Kidney tubule cell (primary cell): ENCODE data around the gene PIR.

Source experiments
- DNase-seq: peaks from one replicate; pipeline ENCODE4 v3.0.0-alpha.2; 2018; ENCODE audit warnings: low spot score

Gene PIR

DNA sequence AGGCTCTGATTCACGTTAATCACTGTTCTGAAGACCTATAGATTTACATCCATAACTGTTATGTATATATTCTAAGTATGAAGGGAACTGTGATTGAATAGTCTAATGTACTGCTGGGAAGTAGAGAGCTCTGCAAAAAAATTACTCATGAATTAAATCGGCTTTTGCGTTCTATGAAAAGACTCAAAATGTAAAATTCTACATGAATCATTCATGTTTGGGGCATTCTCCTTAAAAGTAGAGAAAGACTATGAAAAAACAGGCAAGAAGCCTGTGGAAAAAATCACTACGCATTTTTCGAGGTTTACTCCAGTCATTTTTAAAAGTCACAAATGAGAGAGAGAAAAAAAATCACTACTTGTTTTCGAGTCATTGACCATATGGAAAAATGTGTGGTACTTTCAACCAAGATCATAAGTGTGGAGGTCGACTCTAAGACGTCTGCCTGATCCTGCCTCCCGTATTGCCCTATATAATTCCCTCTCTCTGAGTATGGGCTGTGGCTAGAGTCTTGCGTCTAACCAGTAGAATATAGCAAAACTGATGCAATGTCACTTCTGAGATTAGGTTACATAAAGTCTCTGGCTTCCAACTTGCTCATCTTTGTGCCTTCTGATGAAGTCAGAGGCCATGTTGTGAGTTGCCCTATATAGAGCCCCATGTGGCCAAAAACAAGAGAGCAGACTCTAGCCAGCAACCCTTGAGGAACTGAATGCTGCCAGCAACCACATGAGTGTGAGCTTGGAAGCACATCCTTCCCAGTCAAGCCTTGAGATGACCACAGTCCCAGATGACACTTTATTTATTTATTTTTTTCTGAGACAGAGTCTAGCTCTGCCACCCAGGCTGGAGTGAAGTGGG is 76.8 kb downstream of the PIR start:
- no peak for DNase-seq

- no peak for DNase-seq
These were observed 80.0 kb downstream of the PIR start for GRCh38 chrX:15413101-15413500.

DNA sequence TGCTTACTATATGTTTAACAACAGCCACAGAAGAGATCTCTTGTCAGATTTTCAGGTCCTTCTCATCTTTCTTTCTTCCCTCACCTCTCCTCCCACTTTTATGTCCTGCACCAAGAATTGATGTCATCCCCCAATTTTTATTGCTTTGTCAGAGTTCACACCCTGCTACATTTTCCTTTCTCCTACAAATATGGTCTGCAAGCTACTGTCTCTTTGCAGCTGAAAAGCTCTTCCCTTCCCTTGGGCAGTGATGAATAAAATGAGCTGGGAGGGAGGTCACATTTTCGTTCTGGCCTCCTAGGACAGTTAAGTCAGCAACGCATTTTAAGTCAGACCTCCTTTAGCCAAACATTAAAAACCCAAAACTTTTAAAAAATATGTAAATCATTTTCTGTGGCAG is 82.2 kb downstream of the PIR start:
- no peak for DNase-seq

GRCh38 chrX:15410430-15410829 is 82.7 kb downstream of the PIR start:
- no peak for DNase-seq

- DNase-seq, result no peak
These were observed 87.3 kb downstream of the PIR start for GRCh38 chrX:15405846-15406245.

GRCh38 chrX:15404401-15405096 is 88.6 kb downstream of the PIR start:
- no peak for DNase-seq

DNA sequence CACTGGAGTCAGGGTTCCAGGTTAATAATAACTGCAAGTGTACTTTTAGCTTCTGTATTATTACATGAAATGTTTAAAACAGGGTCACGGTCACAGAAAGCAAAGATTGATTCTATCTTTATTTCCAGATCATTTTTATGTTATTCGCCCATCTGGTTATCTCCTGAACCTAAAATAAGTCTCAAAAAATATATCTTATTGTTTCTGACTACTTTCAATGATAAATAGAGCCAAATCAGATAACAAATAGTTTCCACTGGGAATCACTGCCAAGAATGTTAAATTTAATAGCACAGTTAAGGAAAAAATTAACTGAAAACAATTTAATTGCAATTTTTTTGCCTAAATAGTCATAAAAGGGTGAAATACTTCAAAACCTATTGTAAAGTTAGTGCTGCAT is 91.8 kb downstream of the PIR start:
- DNase-seq, result no peak

GRCh38 chrX:15399962-15400391 is 93.2 kb downstream of the PIR start:
- DNase-seq, result no peak

- no peak for DNase-seq
These were observed 94.3 kb downstream of the PIR start for GRCh38 chrX:15398874-15399273.

GRCh38 chrX:15395789-15396188 is 97.3 kb downstream of the PIR start:
- DNase-seq, result no peak

GRCh38 chrX:15391850-15392249 is 101.3 kb downstream of the PIR start:
- DNase-seq, result no peak

GRCh38 chrX:15384304-15384703 is 108.8 kb downstream of the PIR start, which contains the start of gene VEGFD:
Gene VEGFD (minus strand): TSS chrX:15384413. CDS start chrX:15383946, 467 bp downstream.
- DNase-seq, result no peak

DNA sequence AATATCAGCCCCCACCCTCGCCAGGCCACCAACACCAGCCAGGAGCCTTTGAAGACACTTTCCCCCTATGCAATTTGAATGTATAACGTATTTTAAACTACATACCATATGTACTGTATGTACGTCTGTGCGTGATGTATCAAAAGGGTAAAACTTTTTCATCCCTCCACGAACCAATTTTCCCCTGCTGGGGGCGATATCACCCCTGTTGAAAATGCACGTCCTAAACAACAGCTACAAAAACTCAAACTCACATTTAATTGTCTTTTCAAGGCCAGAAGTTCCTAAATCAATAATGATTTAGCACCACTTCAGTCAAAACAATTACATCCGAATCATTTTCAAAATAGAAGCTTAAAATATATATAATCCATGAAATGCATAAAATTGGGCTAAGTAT is 110.3 kb downstream of the PIR start:
- DNase-seq, result no peak

DNA sequence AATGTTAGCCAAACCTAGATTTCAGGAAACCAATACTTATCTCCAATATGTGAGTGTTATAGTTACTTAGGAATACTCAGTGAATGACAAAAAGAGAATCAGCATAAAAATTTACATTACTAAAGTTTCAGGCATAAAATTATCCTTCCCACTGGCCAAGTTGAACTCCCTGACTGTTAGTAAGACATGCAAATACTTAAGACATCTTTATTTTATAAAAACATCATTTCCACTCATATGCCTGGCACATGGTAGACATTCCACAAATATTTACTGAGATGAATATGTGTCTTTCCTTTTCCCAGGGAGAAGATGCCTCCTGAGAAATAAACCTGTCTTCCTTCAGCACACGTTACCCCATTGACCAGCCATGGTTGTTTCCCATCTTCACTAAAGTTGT is 116.2 kb downstream of the PIR start:
- DNase-seq, result no peak

GRCh38 chrX:15373976-15374375 is 119.2 kb downstream of the PIR start:
- no peak for DNase-seq

- DNase-seq, result no peak
These were observed 126.4 kb downstream of the PIR start for GRCh38 chrX:15366506-15367352.

- no peak for DNase-seq
These were observed 133.4 kb downstream of the PIR start for GRCh38 chrX:15359701-15360100.

GRCh38 chrX:15358533-15358932 is 134.6 kb downstream of the PIR start:
- DNase-seq, result no peak

DNA sequence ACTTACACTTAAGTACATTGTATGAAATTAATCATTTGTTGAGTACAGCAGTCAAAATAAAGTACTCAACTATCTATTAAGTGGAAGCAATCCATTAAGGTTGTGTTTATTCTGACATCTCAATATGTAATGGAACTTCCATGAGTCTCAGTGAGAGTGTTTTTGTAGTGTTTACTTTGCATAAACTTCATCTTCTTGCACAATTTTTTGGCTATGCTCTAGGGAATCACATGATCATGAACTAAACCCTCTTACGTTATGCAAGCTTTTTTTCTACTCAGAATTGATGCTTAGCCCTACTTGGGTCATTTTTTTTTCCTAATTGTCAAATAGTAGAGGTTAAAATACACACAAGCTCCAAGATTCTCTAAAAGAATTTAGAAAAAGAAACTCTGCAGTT is 136.7 kb downstream of the PIR start:
- no peak for DNase-seq

DNA sequence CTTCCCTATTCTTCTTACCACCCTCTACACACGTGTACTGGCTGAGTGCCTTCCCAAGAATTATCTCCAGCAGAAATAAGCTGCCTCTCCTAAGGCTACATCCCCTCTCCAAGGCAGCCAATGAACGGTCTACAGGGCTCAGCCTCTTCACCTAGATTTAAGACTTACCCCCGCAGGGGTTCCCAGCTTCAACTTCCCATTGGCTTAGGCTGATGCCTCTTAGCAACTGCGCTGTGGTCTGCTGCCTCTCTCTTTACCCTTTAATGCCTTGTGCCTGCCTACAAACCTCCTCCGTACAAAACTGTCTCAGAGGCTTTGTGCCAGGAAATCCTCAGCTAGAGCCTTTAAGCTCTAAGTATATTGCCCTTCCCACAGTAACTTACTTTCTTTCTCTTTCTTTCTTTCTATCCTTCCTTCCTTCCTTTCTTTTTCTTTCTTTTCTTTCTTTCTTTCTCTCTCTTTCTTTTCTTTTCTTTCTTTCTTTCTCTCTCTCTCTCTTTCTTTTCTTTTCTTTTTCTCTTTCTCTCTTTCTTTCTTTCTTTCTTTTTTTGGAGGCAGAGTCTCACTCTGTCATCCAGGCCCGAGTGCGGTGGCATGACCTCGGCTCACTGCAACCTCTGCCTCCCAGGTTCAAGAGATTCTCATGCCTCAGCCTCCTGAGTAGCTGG is 142.7 kb downstream of the PIR start:
- no peak for DNase-seq

DNA sequence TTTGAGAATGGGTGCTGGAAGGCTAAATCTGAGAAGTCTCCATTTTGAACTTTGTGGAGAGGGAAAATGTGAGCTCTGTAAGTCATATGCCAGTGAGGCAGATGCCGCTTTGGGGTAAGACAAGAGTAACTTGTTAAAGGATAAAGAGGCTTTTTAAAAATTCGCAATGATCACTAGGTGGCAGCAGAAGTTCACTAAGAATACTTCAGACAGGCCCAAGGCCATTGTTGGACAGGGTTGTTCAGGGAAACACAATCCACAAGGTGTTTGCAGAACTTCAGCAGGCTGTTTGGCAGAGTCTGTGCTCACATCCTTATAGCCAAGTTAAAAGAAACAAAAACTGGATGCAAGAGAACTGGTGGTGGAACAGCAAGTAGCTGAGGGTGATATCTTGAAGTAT is 144.1 kb downstream of the PIR start:
- DNase-seq, result peak; percentile 60

DNA sequence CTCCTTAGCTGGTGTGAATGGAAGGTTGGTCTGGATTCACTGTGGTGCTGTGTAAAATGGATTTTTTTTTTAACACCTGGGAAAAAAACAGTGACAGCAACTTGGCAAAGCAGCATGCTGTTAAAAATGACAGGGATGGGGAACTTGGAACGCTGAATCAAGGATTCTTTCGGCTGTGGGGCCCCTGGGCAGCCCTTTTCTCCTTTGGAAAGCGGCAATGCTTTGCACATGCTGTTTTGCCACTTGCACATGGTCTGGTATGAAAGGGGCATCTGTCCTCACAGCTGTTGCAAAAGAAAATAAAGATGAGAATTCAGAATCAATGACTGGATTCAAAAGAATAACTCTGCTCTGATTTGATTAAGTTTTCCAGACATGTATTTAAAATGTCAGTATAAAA is 147.2 kb downstream of the PIR start:
- DNase-seq, result no peak
